NCI-H146 (cell line): Measurements from ENCODE around the gene CEMP1.
A peak's percentile ranks its signal among the peaks of the same experiment; 100 is the strongest.

ENCODE experiments used
- DNase-seq: peaks from one replicate; lab custom pipeline; 2025; lab: John Stamatoyannopoulos, UW

The CEMP1 gene

DNA sequence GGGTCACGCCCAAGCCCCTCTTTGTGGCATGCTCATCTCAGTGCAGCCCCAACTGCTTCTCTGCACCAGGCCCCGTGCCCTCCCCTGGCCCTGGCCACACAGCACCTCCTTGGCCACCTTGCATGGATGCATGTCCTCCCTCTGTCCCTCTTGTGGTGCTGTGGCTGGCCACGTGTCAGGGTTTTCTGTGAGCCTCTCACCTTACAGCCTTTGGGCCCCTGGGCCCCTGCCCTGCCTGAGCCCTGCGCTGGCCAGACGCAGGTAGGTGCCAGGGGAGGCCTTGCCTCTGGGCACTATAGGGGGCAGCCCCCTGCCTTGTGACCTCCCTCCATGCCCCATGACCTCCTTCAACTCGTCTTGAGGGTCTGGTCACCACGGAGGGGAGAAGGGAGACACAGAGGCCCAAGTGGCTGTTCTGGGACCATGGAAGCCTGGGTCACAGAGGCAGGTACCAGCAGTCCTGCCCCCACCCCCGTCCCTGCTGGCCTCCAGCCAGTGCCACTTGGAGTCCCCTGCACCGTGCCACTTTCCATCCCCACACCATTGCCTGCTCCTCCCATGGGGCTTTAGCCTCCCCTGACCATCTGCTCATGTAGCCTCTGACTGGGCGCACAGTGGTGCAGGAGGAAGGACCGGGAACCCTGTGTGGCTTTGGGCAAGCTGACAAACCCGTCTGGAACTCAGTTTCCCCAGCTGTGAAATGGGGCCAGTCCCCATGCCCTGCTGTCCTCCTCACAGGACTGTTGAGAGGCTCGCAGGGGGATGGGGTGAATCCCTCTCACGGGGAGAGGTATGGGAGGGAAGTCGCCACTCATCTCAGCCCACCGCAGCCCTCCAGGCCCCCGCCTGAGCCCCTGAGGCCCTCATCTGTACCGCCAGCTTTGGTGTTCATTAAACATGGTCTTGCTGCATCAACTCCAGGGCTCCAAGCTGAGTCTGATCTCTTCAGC, 29.0 kb downstream of the CEMP1 start:
- DNase-seq, result no peak

GRCh38 chr16:2500918-2501750, 30.1 kb downstream of the CEMP1 start:
- DNase-seq, result peak; percentile 74

DNA sequence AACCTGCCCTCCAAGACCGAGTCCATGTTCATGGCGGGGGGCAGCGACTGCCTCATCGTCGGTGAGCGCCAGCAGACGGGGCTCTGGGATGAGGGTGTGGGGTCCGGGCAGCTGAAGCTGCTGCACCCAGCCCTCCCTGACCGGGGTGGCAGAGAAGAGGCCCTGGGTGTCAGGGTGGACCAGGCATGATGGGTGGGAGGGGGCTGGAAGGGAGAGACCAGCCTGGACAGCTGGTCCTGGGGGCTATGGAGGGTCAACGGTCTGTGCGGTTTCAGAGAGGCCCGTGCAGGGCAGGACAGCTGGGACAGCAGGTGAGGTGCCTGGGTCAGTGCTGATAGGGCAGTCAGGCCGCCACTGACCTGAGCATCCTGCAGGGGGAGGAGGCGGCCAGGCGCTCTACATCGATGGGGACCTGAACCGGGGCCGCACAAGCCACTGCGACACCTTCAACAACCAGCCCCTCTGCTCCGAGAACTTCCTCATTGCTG, 30.7 kb downstream of the CEMP1 start:
- no peak for DNase-seq

- DNase-seq, result no peak
These were observed 31.2 kb downstream of the CEMP1 start for GRCh38 chr16:2499890-2500429.

DNA sequence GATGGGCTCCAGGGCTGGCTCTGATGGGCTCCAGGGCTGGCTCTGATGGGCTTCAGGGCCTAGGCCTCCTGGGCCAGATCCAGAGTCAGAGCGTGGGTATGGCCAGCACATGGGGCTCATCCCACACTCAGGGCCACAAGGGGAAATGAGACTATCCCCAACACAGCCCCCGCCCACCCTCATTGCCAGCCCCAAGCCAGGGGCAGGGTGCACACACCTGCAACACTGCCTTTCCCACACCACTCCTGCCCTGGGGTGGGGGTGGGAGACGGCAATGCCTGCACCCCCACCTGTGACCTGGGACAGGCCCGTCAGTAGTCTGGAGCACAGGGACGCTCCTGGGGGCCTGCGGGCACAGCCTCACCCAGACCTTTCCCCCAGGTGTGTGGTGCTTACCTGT, 31.8 kb downstream of the CEMP1 start:
- no peak for DNase-seq

- no peak for DNase-seq
These were observed 32.5 kb downstream of the CEMP1 start for GRCh38 chr16:2498531-2499253.

GRCh38 chr16:2497695-2498484, 33.3 kb downstream of the CEMP1 start:
- no peak for DNase-seq

DNA sequence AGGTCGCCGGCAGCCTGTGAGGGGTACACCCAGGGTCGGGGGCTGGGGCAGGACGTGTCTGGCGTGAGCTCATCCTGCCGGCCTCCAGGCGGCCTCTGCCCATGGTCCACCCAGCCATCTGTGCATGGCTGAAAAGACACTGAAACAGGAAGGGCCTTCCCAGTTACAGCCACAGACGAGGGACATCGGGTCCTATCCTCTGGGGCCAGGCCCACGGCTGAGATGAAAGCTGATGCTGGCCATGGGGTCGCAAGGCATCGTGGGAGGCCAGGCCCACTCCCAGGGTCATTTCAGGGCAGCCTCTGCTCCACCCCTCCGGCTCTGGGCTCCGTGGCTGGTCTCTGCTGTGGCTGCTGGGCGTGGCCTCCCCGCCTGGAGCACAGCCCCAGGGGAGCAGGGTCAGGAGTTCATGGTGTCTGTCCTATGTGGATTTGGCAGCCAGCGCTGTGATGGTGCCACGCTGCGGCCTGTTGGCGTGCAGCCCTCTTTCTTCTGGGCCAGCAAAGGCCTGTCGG, 34.0 kb downstream of the CEMP1 start:
- no peak for DNase-seq

DNA sequence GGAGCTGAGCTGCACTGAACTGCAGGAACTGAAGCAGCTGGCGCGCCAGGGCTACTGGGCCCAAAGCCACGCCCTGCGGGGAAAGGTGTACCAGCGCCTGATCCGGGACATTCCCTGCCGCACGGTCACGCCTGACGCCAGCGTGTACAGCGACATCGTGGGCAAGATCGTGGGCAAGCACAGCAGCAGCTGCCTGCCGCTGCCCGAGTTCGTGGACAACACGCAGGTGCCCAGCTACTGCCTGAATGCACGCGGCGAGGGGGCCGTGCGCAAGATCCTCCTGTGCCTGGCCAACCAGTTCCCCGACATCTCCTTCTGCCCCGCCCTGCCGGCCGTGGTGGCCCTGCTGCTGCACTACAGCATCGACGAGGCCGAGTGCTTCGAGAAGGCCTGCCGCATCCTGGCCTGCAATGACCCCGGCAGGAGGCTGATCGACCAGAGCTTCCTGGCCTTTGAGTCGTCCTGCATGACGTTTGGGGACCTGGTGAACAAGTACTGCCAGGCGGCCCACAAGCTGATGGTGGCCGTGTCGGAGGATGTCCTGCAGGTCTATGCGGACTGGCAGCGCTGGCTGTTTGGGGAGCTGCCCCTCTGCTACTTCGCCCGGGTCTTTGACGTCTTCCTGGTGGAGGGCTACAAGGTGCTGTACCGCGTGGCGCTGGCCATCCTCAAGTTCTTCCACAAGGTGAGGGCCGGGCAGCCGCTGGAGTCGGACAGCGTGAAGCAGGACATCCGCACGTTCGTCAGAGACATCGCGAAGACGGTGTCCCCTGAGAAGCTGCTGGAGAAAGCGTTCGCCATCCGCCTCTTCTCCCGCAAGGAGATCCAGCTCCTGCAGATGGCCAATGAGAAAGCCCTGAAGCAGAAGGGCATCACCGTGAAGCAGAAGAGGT, 34.7 kb downstream of the CEMP1 start:
- DNase-seq, result no peak

- no peak for DNase-seq
These were observed 36.2 kb downstream of the CEMP1 start for GRCh38 chr16:2495041-2495440.

DNA sequence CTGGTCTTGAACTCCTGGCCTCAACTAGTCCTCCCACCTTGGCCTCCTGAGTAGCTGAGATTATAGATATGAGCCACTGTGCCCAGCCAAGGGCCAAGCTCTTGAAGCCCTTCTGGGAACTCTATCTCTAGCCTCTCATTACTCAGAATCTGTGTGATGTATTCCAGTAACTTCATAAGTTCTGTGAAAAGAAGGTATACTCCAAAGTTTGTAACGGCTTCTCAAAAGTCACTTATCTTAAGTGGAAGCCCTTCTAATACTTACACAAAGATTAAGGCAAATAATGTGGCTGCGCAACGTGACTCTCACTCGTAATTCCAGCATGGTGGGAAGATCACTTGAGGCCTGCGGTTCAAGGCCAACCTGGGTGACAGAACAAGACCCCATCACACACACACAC, 36.6 kb downstream of the CEMP1 start:
- no peak for DNase-seq

DNA sequence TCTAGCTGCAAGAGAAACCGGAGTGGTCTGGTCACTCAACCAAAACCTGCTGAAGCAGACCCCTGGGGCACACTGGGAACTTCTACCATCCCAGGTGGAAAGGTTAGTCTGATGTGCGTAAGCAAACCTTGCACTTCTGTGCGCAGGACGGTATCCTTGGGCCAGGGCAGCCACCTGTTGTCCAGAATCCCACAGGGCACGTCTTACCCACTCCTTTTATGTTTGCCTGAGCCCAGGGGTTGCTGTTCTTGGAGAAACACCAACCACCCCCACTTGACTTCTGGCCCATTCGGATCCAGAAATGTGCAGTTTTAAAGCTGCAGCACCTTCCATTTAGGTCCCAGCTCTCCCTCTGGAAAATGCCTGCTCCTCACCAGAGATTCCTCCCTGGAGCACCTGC, 37.6 kb downstream of the CEMP1 start:
- no peak for DNase-seq

- DNase-seq, result no peak
These were observed 38.9 kb downstream of the CEMP1 start for GRCh38 chr16:2492292-2492691.

- DNase-seq, result peak; percentile 41
These were observed 40.8 kb downstream of the CEMP1 start for GRCh38 chr16:2490190-2491105.

DNA sequence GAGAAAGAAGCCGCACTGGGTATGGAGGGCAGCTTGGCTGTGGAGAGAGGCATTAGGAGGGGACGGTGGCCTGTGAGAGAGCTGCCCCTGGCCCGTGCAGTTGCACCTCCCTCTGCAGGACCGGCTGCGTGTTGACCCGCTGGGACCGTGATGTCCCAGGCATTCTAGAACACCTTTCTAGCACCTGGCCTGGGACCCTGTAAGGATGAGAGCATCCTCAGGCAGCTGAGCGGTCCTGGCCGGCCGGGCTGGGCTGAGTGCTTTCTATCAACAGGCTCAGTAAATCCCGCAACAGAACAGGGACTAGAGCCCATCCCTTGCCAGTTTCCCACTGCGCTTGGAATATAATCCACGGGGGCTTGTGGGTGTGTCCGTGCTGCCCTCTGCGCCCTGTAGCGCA, 41.6 kb downstream of the CEMP1 start:
- DNase-seq, result no peak

DNA sequence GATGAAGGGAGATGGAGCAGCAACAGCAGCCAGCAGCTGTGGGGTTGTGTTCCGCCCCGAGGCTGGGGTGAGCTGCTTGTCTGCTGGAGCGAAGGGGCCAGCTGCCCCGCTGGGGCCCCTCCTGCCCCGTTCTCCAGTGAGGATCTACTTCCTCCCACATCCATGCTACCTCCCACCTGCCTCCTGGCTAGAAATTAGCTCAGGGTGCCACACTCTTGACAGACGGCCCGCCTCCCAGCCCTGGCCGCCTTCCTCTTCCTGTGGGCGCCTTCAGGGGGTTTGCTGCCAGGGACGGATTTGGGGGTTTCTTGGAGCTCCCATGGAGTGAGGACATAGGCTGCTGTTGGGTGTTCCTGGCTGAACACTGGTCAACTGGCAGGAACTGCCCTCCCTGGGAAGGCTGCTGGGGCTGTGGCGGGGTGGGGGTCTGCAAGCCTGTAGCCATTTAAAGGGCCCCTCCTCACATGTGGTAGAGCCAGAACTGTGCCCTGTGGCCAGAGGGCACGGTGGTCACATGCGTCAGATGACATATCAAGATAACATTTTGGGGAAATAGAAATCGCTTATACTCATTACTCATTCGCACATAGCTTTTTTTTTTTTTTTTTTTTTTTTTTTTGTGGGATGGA, 43.2 kb downstream of the CEMP1 start:
- DNase-seq, result no peak

DNA sequence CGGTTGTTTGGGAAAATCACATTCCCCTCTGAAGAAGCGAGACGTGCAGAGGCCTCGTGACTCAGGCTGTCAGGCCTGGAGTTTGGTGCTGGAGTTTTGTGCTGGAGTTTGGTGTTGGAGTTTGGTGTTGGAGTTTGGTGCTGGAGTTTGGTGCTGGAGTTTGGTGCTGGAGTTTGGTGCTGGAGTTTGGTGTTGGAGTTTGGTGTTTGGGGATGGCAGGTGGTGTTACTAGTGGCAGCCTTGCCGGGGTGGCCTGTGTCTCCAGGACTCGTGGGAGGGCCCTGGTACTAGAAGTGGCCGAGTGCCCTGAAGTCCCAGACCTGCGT, 43.7 kb downstream of the CEMP1 start:
- DNase-seq, result no peak
